ENCODE data around the gene FRMD4A.

DNA sequence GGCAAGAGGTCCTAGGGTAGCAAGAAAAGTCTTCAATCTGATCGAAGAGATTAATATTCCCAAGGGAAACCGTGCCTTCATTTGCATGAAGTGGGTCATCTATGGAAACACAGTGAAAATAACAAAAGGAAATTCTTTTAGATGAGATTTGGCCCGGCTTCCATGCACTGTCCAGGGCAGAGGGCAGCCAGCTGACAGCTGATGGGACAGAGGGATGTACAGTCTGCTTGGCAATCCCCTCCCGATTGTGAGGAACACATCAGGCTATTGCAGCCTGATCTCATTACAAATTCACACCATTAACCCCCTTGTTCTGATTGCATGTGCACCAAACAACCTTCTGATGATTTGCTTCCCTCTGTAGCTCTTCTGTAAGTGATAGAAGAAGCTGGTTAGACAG is 105.3 kb downstream of the FRMD4A start:
- TF ChIP-seq POLR2A (IDR thresholded peaks at IDR 0.05): no peak
- TF ChIP-seq, protein P1, sequence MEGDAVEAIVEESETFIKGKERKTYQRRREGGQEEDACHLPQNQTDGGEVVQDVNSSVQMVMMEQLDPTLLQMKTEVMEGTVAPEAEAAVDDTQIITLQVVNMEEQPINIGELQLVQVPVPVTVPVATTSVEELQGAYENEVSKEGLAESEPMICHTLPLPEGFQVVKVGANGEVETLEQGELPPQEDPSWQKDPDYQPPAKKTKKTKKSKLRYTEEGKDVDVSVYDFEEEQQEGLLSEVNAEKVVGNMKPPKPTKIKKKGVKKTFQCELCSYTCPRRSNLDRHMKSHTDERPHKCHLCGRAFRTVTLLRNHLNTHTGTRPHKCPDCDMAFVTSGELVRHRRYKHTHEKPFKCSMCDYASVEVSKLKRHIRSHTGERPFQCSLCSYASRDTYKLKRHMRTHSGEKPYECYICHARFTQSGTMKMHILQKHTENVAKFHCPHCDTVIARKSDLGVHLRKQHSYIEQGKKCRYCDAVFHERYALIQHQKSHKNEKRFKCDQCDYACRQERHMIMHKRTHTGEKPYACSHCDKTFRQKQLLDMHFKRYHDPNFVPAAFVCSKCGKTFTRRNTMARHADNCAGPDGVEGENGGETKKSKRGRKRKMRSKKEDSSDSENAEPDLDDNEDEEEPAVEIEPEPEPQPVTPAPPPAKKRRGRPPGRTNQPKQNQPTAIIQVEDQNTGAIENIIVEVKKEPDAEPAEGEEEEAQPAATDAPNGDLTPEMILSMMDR (IDR thresholded peaks at IDR 0.05): no peak

Data from stomach (tissue), 4 donors.